Transverse colon (tissue), 4 donors: Measurements from ENCODE around the gene FDPS.

Experiments
- CTCF ChIP-seq, 5 experiments: fragments of 200-600 bp in 3 of 5; fragments of 450-650 bp in 2 of 5; sonication (generic) in 3 of 5; IDR thresholded peaks; 1 replicate in 2 of 5; 2 replicates in 3 of 5; pipeline ENCODE4 v1.5.1; 2016 to 2017; ENCODE audit warnings: antibody characterized with exemption in 5 of 5, inconsistent platforms in 3 of 5, mild to moderate bottlenecking in 2 of 5, moderate library complexity in 1 of 5
- EP300 ChIP-seq: sonication (generic); formaldehyde crosslinking; IDR thresholded peaks from one replicate; pipeline ENCODE4 v1.6.1; 2017; ENCODE audit warnings: antibody characterized with exemption, low read depth
- POLR2A ChIP-seq: fragments of 450-650 bp; IDR thresholded peaks from one replicate; pipeline ENCODE4 v1.6.1; 2016; ENCODE audit warnings: antibody characterized with exemption, mild to moderate bottlenecking, moderate library complexity
- POLR2AphosphoS5 ChIP-seq, 3 donors: sonication (generic); formaldehyde crosslinking; IDR thresholded peaks; one replicate each; pipeline ENCODE4 v1.6.1; 2016; ENCODE audit warnings: antibody characterized with exemption in 3 of 3

DNA sequence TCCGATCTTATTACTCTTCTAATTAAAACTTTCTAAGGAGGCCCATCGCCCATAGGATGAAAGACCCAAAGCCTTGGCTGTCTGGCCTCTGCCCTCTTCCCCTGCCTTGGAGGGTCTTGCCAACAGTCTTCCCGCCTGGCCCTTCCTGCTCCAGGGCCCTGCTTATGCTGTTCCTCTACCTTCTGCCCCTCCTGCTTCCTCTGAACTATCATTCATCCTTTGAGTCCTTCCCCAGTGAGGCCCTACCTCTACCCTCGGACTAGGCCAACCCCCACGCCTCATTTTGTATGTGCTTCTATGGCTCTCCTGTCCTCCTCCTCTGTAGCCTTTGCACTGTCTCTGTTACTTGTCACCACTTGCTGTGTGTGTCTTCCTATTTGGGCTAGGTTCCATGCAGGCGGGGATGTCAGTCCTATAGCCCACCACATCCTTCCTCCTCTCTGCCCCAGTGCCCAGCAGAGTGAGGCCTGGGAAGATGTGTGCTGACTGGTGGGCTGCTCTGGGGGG is 17.4 kb downstream of the FDPS start:
- TF ChIP-seq POLR2A, result no peak
- TF ChIP-seq CTCF (IDR thresholded peaks at IDR 0.05), result no peak
- no peak for TF ChIP-seq EP300
- TF ChIP-seq POLR2AphosphoS5 (IDR thresholded peaks at IDR 0.05), result no peak
